Esophagus squamous epithelium (tissue), 5 donors: Measurements from ENCODE around the gene SRGAP3. TPM values are rescaled to one million over a fixed set of nuclear protein-coding genes. Genes with fewer than 3 reads are reported as not detected.

Experiments used
- DNase-seq: peaks from one replicate; lab custom pipeline; 2025; lab: John Stamatoyannopoulos, UW
- H3K27ac ChIP-seq, 4 donors: fragments of 200-600 bp; sonication (generic); one replicate each; pipeline ENCODE4 v1.5.1; 2016 to 2019; ENCODE audit warnings: mild to moderate bottlenecking in 1 of 4
- H3K27me3 ChIP-seq, 4 donors: fragments of 200-600 bp; sonication (generic); 1 replicate in 3 of 4; 2 replicates in 1 of 4; pipeline versions ENCODE4 v1.5.1 to v1.6.0; 2017 to 2021; ENCODE audit warnings: antibody characterized with exemption in 1 of 4
- H3K36me3 ChIP-seq, 3 donors: fragments of 200-600 bp; sonication (generic); one replicate each; pipeline ENCODE4 v1.5.1; 2016 to 2019
- H3K4me1 ChIP-seq, 3 donors: fragments of 200-600 bp; sonication (generic); one replicate each; pipeline ENCODE4 v1.5.1; 2017 to 2019
- H3K4me3 ChIP-seq, 4 donors: fragments of 200-600 bp; sonication (generic); 1 replicate in 3 of 4; 2 replicates in 1 of 4; pipeline ENCODE4 v1.5.1; 2016 to 2019; ENCODE audit warnings: mild to moderate bottlenecking in 2 of 4, moderate library complexity in 1 of 4
- H3K9me3 ChIP-seq, 3 donors: fragments of 200-600 bp; sonication (generic); one replicate each; pipeline ENCODE4 v1.5.1; 2016 to 2019
- CTCF ChIP-seq, 6 experiments: fragments of 450-650 bp in 4 of 6; fragments of 200-600 bp in 2 of 6; sonication (generic) in 2 of 6; IDR thresholded peaks; one replicate each; pipeline ENCODE4 v1.5.1; 2016 to 2019; ENCODE audit warnings: antibody characterized with exemption in 6 of 6, mild to moderate bottlenecking in 4 of 6, moderate library complexity in 4 of 6
- POLR2A ChIP-seq, 4 donors: fragments of 450-650 bp; IDR thresholded peaks; one replicate each; pipeline ENCODE4 v1.6.1; 2017; ENCODE audit warnings: antibody characterized with exemption in 4 of 4, mild to moderate bottlenecking in 4 of 4, moderate library complexity in 3 of 4
- WGBS, 2 donors: methylation state at CpG; one replicate each; pipeline ENCODE4 v1.1.5; 2018; 5-methylcytosine and 5-hydroxymethylcytosine counted together
- intact Hi-C: fragments of 100-400 bp; cut with DNase I; formaldehyde crosslinking; loops from one replicate; pipeline ENCODE4 v1.15.0; 2022
- total RNA-seq, 4 donors: library from RNA; depleted of rRNA; stranded (reverse); fragments of >200 nt; gene quantifications; one replicate each; pipeline ENCODE4 v1.1.0, GENCODE V29; 2016
- donor health status: DM: yes; HTN: yes; CAD: no.

Gene SRGAP3
- total RNA-seq, 4 donors from 2014 or later, result 4.0 to 15.8 (median 6.6) TPM

GRCh38 chr3:9279966-9280365 is 30.5 kb upstream of the SRGAP3 start:
- no peak overlapping the region for H3K4me3 ChIP-seq
- H3K27ac ChIP-seq, result no peak overlapping the region
- intact Hi-C loops, result no loop called here
- no peaks in the 10 kb centered on the region for H3K9me3 ChIP-seq
- DNase-seq, result no peak
- H3K27me3 ChIP-seq, result peaks cover 0 to 5% (median 0%) of the 10 kb centered on the region in 4 donors
- 40 to 46% methylated on average over 5 of the region's 6 CpGs for WGBS, 2 donors
- no peaks in the 10 kb centered on the region for H3K4me1 ChIP-seq
- H3K36me3 ChIP-seq, result no peaks in the 10 kb centered on the region
- no peak for TF ChIP-seq POLR2A (IDR thresholded peaks at IDR 0.05)
- no peak for TF ChIP-seq CTCF (IDR thresholded peaks at IDR 0.05)

- no peak overlapping the region for H3K27ac ChIP-seq
- H3K4me3 ChIP-seq, result no peak overlapping the region
- peaks cover 0 to 16% (median 0%) of the 10 kb centered on the region in 4 donors for H3K27me3 ChIP-seq
- intact Hi-C loops, result no loop called here
- H3K4me1 ChIP-seq, result no peaks in the 10 kb centered on the region
- DNase-seq, result no peak
- H3K36me3 ChIP-seq, result no peaks in the 10 kb centered on the region
- TF ChIP-seq POLR2A (IDR thresholded peaks at IDR 0.05) (no peak), CTCF (IDR thresholded peaks at IDR 0.05) (no peak)
- no peaks in the 10 kb centered on the region for H3K9me3 ChIP-seq
- 66 to 74% methylated on average over 4 of the region's 4 CpGs for WGBS, 2 donors
Observed at GRCh38 chr3:9278498-9278897, 29.1 kb upstream of the SRGAP3 start.

GRCh38 chr3:9278085-9278484 is 28.6 kb upstream of the SRGAP3 start:
- Histone ChIP-seq H3K4me3 (no peak overlapping the region), H3K9me3 (no peaks in the 10 kb centered on the region), H3K36me3 (no peaks in the 10 kb centered on the region), H3K4me1 (no peaks in the 10 kb centered on the region), H3K27ac (no peak overlapping the region), H3K27me3 (peaks cover 0 to 16% (median 0%) of the 10 kb centered on the region in 4 donors)
- WGBS, 2 donors, result 33 to 69% methylated on average over 1 of the region's 1 CpG
- intact Hi-C loops, result no loop called here
- TF ChIP-seq CTCF (IDR thresholded peaks at IDR 0.05), result no peak
- TF ChIP-seq POLR2A (IDR thresholded peaks at IDR 0.05), result no peak
- no peak for DNase-seq

- no peak overlapping the region for H3K4me3 ChIP-seq
- DNase-seq, result no peak
- WGBS, 2 donors, result 50 to 63% methylated on average over 4 to 6 of the region's 6 CpGs
- intact Hi-C loops, result no loop called here
- peaks cover 0 to 16% (median 0%) of the 10 kb centered on the region in 4 donors for H3K27me3 ChIP-seq
- no peak overlapping the region for H3K27ac ChIP-seq
- H3K4me1 ChIP-seq, result no peaks in the 10 kb centered on the region
- TF ChIP-seq POLR2A (IDR thresholded peaks at IDR 0.05) (no peak), CTCF (IDR thresholded peaks at IDR 0.05) (no peak)
- H3K9me3 ChIP-seq, result no peaks in the 10 kb centered on the region
- no peaks in the 10 kb centered on the region for H3K36me3 ChIP-seq
Observed at GRCh38 chr3:9276761-9277370, 27.4 kb upstream of the SRGAP3 start.

- Histone ChIP-seq H3K27ac (no peak overlapping the region), H3K36me3 (no peaks in the 10 kb centered on the region), H3K27me3 (peaks cover 0 to 16% (median 0%) of the 10 kb centered on the region in 4 donors), H3K9me3 (no peaks in the 10 kb centered on the region), H3K4me1 (no peaks in the 10 kb centered on the region), H3K4me3 (no peak overlapping the region)
- no peak for TF ChIP-seq CTCF (IDR thresholded peaks at IDR 0.05)
- no peak for DNase-seq
- intact Hi-C loops, result no loop called here
- 49 to 67% methylated on average over 6 of the region's 6 CpGs for WGBS, 2 donors
Observed at GRCh38 chr3:9271903-9272302, 22.5 kb upstream of the SRGAP3 start.
